AG04450 (cell line): ENCODE measurements around the gene NMRAL1. TPM values are rescaled to one million over a fixed set of nuclear protein-coding genes. Genes with fewer than 3 reads are reported as not detected.

Experiments
- CTCF ChIA-PET: fragments of 300-600, 350-600 bp; formaldehyde crosslinking; extraction: SDS; loops from one replicate; lab custom pipeline; 2022; ENCODE audit warnings: antibody characterized with exemption, inconsistent platforms; lab: Charles Lee
- POLR2A ChIA-PET: fragments of 350-600 bp; formaldehyde crosslinking; extraction: SDS; loops from one replicate; lab custom pipeline; 2021; ENCODE audit warnings: antibody characterized with exemption, inconsistent platforms; lab: Yijun Ruan, JAX
- DNase-seq: peaks from one replicate; pipeline ENCODE4 v3.0.0-alpha.2; 2011; ENCODE audit warnings: low read depth, low spot score
- H3K27ac ChIP-seq: one replicate; pipeline ENCODE4 v1.5.1; 2012; ENCODE audit warnings: low read depth, low read length, control low read depth
- H3K27me3 ChIP-seq: one replicate; pipeline ENCODE4 v1.6.0; 2012; ENCODE audit warnings: low read length; ENCODE audit not compliant: control insufficient read depth, insufficient read depth
- H3K4me3 ChIP-seq: 2 replicates; pipeline ENCODE4 v1.5.1; 2011; ENCODE audit warnings: mild to moderate bottlenecking, low read depth, low read length, control low read depth
- H3K9me3 ChIP-seq: 2 replicates; pipeline ENCODE4 v1.5.1; 2012; ENCODE audit warnings: low read length; ENCODE audit not compliant: control insufficient read depth, insufficient read depth
- CTCF ChIP-seq: IDR thresholded peaks from 2 replicates; pipeline ENCODE4 v1.5.1; 2011; ENCODE audit warnings: low read depth, low read length, control low read depth, inconsistent platforms
- polyA plus RNA-seq: library from polyadenylated mRNA; depleted of rRNA; stranded (reverse); fragments of >200 nt; gene quantifications from 2 replicates; pipeline ENCODE4 v1.2.3, GENCODE V29; 2011

NMRAL1 gene
- polyA plus RNA-seq, 1 experiment = 26.3 TPM

DNA sequence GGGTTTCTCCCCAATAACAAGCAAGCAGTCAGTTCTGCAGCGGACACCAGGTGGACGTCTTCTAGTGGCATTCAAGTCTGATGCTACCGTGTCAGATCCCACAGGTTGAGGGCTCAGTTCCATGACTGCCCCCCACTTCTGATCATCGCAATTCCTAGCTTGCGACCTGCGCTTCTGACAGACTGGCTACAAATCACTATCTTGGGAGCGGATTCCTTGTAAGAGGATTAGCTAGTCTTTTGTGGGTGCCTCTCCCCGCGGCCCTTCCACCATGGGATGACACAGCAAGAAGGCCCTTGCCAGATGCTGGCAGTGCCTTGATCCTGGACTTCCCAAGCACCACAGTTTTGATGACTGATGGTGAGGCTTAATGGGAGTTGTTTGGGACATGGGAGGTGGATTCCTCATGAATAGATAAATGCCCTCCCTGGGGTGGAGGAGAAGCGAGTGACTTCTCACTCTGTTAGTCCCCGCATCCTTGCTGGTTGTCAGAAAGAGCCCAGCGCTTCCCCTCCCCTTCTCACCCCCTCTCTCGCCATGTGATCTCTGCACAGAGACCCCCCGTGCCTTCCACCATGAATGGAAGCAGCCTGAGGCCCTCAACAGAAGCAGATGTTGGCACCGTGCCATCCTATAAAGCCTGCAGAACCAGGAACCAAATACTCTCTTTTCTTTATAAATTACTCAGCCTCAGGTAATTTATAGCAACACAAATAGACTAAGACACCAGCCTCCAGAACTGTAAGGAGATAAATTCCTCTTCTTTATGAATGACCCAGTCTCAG lies 45.0 kb upstream of the NMRAL1 start:
- ChIA-PET CTCF (interaction anchor here (1.6 to 6.0 kb wide), 3 partner anchors 12 to 66 kb away, joined by 15 to 45 read pairs (median 20); no protein-coding TSS in a partner anchor), POLR2A (no interaction called here)
- DNase-seq = no peak
- Histone ChIP-seq H3K9me3 (no peaks in the 10 kb centered on the region; the same call in 1 of the 2 replicates), H3K27me3 (no peaks in the 10 kb centered on the region), H3K4me3 (no peak overlapping the region), H3K27ac (no peak overlapping the region)
- no peak for TF ChIP-seq CTCF

DNA sequence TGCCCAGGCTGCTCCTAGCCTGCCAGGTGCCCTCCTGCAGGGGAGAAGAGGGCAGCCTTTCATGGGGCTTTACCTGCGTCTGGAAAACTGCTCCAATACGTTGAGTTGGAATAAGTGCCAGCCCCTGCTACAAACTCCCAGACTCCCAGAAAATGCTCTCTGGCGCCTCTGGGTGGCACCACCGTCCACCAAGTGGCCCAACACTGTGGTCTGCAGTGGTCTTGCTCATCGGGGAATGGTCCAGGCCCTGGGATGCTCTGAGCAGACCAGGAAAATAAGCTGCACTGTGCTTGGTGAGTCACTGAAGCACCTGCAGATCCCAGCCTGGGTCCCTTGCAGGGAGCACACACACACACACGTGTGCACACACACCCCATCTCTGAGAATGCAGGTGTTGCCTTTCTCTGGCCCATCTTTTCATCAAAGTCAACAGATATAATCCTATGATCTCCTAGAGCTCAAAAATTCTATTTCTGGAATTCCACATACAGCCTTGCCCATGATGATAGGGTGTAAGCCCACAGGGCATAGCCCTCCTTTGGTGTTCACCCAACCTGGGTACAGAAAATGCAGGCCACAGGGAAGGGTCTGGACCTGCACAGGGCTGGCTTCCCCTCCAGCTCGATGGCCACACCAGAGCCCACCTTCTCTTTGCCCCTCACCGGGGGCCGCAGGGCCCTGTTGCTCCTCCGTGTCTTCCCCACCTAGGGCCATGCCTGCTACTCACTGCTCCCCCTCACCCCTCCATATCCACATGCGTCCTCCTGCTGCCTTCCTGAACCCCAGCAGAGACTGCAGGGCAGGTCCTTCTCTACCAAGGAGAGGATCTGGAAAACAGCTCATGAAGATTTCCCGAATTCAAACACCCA lies 43.6 kb upstream of the NMRAL1 start:
- no peak overlapping the region for H3K27ac ChIP-seq
- peak; percentile 72 for TF ChIP-seq CTCF
- ChIA-PET CTCF (interaction anchor here (0.5 to 6.0 kb wide), 12 partner anchors 11 to 439 kb away, joined by 3 to 45 read pairs (median 6); partner anchors contain the start of gene MGRN1), POLR2A (no interaction called here)
- DNase-seq = no peak
- H3K4me3 ChIP-seq = no peak overlapping the region
- no peaks in the 10 kb centered on the region for H3K27me3 ChIP-seq
- no peaks in the 10 kb centered on the region; the same call in 1 of the 2 replicates for H3K9me3 ChIP-seq

DNA sequence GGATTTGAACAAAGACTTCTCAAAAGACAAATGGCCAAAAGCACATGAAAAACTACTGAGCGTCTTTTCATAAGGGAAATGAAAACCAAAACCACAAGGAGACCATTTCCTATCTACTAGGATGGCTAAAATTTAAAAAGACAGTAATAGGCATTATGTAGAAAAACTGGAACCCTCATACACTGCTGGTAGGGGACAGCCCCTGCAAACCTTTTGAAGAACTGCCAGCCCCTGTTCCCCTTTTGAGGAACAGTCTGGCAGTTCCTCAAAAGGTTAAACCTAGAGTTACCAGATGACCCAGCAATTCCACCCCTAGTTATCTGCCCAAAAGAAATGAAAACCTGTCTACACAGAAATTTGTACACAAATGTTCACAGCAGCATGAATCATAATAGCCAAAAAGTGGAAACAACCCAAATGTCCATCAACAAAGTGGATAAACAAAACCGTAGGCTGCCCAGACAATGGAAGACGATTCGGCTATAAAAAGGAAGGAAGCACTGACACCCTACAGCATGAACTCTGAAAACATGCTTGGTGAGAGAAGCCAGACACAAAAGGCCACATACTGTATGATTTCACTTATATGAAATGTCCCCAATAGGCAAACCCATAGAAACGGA lies 41.3 kb upstream of the NMRAL1 start:
- DNase-seq = no peak
- H3K9me3 ChIP-seq = no peaks in the 10 kb centered on the region; the same call in 1 of the 2 replicates
- CTCF ChIA-PET = interaction anchor here (0.5 to 6.0 kb wide), 7 partner anchors 8 to 178 kb away, joined by 3 to 45 read pairs (median 7); no protein-coding TSS in a partner anchor
- H3K4me3 ChIP-seq = no peak overlapping the region
- no peak for TF ChIP-seq CTCF
- H3K27me3 ChIP-seq = no peaks in the 10 kb centered on the region
- POLR2A ChIA-PET = no interaction called here
- no peak overlapping the region for H3K27ac ChIP-seq

DNA sequence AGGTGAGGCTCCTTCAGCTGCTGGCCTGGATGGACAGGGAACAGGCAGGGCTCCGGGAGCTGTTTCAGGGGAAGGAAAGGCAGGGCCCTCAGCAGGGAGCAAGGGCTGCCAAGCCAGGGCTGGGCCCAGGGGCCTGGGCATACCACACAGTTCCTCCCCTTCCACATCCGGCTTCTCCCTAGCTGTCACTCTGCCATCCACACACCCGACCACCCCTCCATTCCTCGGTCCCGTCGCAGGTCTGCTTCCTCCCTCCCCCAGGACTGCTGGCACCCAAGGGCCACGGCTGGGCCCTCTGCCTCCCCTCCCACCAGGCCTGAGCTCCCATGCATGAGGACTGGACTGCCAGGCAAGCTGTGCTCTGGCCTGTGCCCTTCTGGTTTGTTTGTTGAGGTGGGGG lies 40.2 kb upstream of the NMRAL1 start:
- ChIA-PET CTCF (interaction anchor here (0.6 to 6.0 kb wide), 4 partner anchors 7 to 85 kb away, joined by 3 to 45 read pairs (median 6); no protein-coding TSS in a partner anchor), POLR2A (interaction anchor here (1.4 kb wide), 1 partner anchor 14 kb away, joined by 4 read pairs; no protein-coding TSS in a partner anchor)
- no peak overlapping the region for H3K27ac ChIP-seq
- no peaks in the 10 kb centered on the region; the same call in 1 of the 2 replicates for H3K9me3 ChIP-seq
- no peak for DNase-seq
- TF ChIP-seq CTCF = no peak
- H3K4me3 ChIP-seq = no peak overlapping the region
- no peaks in the 10 kb centered on the region for H3K27me3 ChIP-seq
